ENCODE data around the gene MACF1.

- TF ChIP-seq ARNT (IDR thresholded peaks at IDR 0.05) (no peak), PKNOX1 (IDR thresholded peaks at IDR 0.05) (no peak), FOXM1 (IDR thresholded peaks at IDR 0.05; ENCODE audit: borderline replicate concordance) (no peak), BHLHE40 (IDR thresholded peaks at IDR 0.05; ENCODE audit: borderline replicate concordance) (no peak), LEF1 (IDR thresholded peaks at IDR 0.05; ENCODE audit: borderline replicate concordance) (no peak), L3MBTL2 (conservative IDR thresholded peaks at IDR 0.05) (no peak), TARDBP (IDR thresholded peaks at IDR 0.05) (no peak), ELF4 (IDR thresholded peaks at IDR 0.05) (no peak), SP1 (IDR thresholded peaks at IDR 0.05) (no peak), SUZ12 (IDR thresholded peaks at IDR 0.05) (no peak), FOXK2 (IDR thresholded peaks at IDR 0.05) (no peak), FOXA1 (IDR thresholded peaks at IDR 0.05) (no peak), NFRKB (IDR thresholded peaks at IDR 0.05) (no peak), CTBP1 (IDR thresholded peaks at IDR 0.05; ENCODE audit: borderline replicate concordance) (no peak)
These were observed 237.3 kb downstream of the MACF1 start for GRCh38 chr1:39441797-39442196.

All from HEK293T (cell line).